Measurements from ENCODE around the gene PDGFA. TPM values are rescaled to one million over a fixed set of nuclear protein-coding genes. Genes with fewer than 3 reads are reported as not detected.

Gene PDGFA
- total and polyA plus RNA-seq, 8 donors: 11.1 to 93.0 (median 41.8) TPM

DNA sequence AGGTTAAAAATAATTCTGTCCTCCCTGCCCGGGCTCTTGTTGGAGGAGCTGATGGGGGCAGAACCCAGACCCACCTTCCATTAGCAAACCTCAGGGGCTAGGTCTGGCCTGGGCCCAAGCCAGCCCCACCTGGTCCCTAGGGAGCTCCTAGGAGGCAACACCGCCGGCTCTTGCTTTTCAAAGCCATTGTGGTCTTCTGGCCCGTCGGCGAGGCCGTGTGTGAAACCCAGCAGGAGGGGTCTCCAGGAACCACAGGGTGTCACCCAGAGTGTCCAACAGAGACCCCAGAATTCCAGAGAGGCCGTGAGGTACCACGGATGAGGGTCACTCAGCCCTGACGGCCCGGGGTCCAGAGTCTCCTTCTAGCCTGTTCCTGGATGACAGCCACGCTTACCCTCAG lies 16.6 kb upstream of the PDGFA start:
- Histone ChIP-seq H3K36me3 (no peaks in the 10 kb centered on the region), H3K27ac (no peak overlapping the region), H3K4me3 (no peak overlapping the region), H3K4me1 (peaks cover 13 to 27% (median 21%) of the 10 kb centered on the region in 4 donors), H3K27me3 (peaks cover 0 to 36% (median 0%) of the 10 kb centered on the region in 3 donors), H3K9me3 (peaks cover 0 to 7% (median 2%) of the 10 kb centered on the region in 4 donors)
- intact Hi-C loops (cut with DNase I; ENCODE audit: low total_unique reads): no loop called here
- 78 to 95% (median 94%) methylated on average over 6 to 12 of the region's 12 CpGs for WGBS, 5 donors
- TF ChIP-seq POLR2A (IDR thresholded peaks at IDR 0.05): no peak
- TF ChIP-seq, protein P1, sequence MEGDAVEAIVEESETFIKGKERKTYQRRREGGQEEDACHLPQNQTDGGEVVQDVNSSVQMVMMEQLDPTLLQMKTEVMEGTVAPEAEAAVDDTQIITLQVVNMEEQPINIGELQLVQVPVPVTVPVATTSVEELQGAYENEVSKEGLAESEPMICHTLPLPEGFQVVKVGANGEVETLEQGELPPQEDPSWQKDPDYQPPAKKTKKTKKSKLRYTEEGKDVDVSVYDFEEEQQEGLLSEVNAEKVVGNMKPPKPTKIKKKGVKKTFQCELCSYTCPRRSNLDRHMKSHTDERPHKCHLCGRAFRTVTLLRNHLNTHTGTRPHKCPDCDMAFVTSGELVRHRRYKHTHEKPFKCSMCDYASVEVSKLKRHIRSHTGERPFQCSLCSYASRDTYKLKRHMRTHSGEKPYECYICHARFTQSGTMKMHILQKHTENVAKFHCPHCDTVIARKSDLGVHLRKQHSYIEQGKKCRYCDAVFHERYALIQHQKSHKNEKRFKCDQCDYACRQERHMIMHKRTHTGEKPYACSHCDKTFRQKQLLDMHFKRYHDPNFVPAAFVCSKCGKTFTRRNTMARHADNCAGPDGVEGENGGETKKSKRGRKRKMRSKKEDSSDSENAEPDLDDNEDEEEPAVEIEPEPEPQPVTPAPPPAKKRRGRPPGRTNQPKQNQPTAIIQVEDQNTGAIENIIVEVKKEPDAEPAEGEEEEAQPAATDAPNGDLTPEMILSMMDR (IDR thresholded peaks at IDR 0.05): no peak
- no peak for DNase-seq

DNA sequence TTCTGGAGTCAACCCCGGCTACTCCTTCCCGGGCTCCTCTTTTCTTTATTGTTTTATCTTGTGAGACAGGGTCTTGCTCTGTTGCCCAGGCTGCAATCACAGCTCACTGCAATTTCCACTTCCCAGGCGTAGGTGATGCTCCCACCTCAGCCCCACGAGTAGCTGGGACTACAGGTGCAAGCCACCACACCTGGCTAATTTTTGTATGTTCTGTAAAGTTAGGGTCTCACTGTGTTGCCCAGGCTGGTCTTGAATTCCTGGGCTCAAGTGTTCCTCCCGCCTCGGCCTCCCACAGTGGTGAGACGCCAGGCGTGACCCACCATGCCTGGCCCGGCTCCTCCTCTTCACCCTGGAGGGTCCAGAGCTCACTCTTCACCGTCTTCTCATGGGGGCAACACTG lies 15.3 kb upstream of the PDGFA start:
- WGBS, 5 donors: 86 to 97% (median 93%) methylated on average over 10 of the region's 10 CpGs
- Histone ChIP-seq H3K4me3 (no peak overlapping the region), H3K27me3 (peaks cover 0 to 48% (median 7%) of the 10 kb centered on the region in 3 donors), H3K27ac (no peak overlapping the region), H3K4me1 (peaks cover 13 to 32% (median 27%) of the 10 kb centered on the region in 4 donors), H3K9me3 (no peaks in the 10 kb centered on the region), H3K36me3 (no peaks in the 10 kb centered on the region)
- TF ChIP-seq, protein P1 (IDR thresholded peaks at IDR 0.05): no peak
- no peak for TF ChIP-seq POLR2AphosphoS5 (IDR thresholded peaks at IDR 0.05)
- no peak for TF ChIP-seq EP300 (IDR thresholded peaks at IDR 0.05)
- TF ChIP-seq POLR2A (IDR thresholded peaks at IDR 0.05): no peak
- intact Hi-C loops (cut with DNase I; ENCODE audit: low total_unique reads): no loop called here
- DNase-seq: no peak

DNA sequence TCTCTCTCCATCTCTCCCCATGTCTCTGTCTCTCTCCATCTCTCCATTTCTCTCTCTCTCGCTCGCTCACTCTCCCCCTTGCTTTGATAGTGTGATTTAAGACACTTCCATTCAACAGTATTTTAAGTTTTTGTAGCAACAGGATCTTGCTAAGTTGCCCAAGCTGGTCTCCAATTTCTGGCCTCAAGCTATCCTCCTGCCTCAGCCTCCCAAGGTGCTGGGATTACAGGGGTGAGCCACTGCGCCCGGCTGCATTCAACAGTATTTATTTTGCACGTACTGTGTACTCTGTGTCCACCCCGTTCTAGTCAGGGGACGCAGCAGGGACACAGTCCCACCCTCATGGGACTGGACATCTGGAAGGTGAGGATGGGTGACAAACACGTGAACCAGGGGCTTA lies 14.4 kb upstream of the PDGFA start:
- DNase-seq: no peak
- WGBS, 5 donors: 91 to 93% (median 92%) methylated on average over 8 of the region's 8 CpGs
- no peak overlapping the region for H3K27ac ChIP-seq
- no peak for TF ChIP-seq POLR2AphosphoS5 (IDR thresholded peaks at IDR 0.05)
- no peak for TF ChIP-seq POLR2A (IDR thresholded peaks at IDR 0.05)
- TF ChIP-seq, protein P1 (IDR thresholded peaks at IDR 0.05): no peak
- no peak for TF ChIP-seq EP300 (IDR thresholded peaks at IDR 0.05)
- intact Hi-C loops (cut with DNase I; ENCODE audit: low total_unique reads): no loop called here
- H3K4me3 ChIP-seq: no peak overlapping the region
- H3K36me3 ChIP-seq: no peaks in the 10 kb centered on the region
- no peaks in the 10 kb centered on the region for H3K9me3 ChIP-seq
- peaks cover 13 to 28% (median 24%) of the 10 kb centered on the region in 4 donors for H3K4me1 ChIP-seq
- peaks cover 0 to 51% (median 7%) of the 10 kb centered on the region in 3 donors for H3K27me3 ChIP-seq

DNA sequence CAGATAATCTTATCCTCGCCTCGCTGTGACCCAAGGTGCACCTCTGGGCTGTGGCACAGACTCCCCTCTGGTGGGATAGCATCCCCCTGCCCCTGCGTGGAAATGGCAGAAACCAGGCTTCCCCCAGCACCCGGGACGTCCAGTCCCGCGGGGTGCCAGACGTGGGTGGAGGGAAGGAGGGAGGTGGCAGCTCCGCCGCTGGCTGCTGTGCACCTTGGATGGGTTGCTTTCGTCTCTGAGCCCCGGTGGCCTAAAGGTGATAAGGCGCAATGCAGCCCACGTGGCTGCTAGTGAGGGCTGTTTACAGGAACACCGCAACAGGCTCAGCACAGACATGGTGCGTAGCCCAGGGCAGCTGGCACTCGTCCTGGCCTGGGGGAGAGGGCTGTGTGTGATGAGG lies 13.6 kb upstream of the PDGFA start:
- no peak for DNase-seq
- WGBS, 5 donors: 57 to 74% (median 65%) methylated on average over 10 to 17 of the region's 17 CpGs
- peaks cover 0 to 43% (median 7%) of the 10 kb centered on the region in 3 donors for H3K27me3 ChIP-seq
- intact Hi-C loops (cut with DNase I; ENCODE audit: low total_unique reads): no loop called here
- H3K9me3 ChIP-seq: no peaks in the 10 kb centered on the region
- peaks cover 6 to 20% (median 16%) of the 10 kb centered on the region in 4 donors for H3K4me1 ChIP-seq
- H3K27ac ChIP-seq: no peak overlapping the region
- no peak overlapping the region for H3K4me3 ChIP-seq
- H3K36me3 ChIP-seq: no peaks in the 10 kb centered on the region
- TF ChIP-seq POLR2A (IDR thresholded peaks at IDR 0.05) (no peak), EP300 (IDR thresholded peaks at IDR 0.05) (no peak), POLR2AphosphoS5 (IDR thresholded peaks at IDR 0.05) (no peak)
- TF ChIP-seq, protein P1 (IDR thresholded peaks at IDR 0.05): no peak
